ENCODE results near the gene FBXL22.
"Not testable (repeated sequence)": the region's sequence is repeated elsewhere in the genome, so short reads cannot be mapped to it uniquely, and the experiment has no call there.

The FBXL22 gene

DNA sequence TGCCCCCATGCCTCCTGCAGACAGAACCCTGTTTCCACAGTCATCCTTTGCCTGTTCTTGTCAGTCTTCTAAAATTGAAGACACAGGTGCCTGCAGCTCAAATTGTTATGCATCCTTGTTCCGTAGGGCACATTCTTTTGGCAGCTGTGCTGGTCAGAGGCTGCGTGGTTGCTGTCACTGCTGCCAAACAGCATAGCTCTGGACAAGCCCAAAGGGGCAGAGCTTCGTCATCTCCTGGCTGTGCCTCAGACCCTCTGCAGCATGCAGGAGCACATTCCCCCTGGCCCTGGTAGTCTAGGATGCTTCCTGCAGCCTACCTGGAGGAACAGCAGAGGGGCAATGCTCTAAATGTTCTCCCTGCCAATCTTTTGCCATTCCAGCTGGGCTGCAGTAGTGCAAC is 2.1 kb upstream of the FBXL22 start:
- no peak for DNase-seq

DNA sequence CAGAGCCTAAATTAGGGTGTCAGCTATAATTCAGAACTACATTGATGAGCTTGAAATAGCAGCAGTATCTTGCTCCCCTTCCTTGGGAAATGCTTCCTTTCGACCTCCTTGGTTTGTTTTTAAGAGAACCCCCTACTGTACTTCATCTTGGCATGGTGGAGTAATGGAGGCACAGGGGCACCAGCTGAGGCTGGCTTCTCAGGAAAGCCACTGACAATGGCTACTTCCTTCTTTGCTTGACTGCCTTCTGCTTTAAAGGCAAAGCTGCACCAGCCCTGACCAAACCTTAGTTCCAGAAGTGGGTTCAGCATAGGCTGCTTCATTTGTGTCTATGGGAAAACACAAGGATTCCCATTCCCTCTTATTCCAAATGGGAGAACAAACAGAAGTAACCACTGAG is 1.5 kb upstream of the FBXL22 start:
- no peak for DNase-seq

DNA sequence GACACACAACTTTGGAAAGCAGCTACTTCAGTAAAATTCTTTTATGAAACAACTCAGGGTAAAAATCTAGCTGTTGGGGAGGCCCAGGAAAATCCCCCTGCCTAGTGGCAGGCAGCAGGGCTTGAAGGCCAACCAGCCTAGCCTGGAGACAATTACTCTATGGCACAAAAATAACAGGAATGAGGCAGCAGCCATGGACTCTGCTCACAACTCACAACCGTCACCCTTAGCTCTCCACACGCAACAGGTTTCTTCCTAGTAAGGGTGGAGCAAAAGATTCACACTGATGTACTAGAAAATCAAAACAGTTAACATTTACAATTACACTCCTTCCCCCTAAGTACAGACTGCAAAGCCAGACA is 530 bp upstream of the FBXL22 start:
- DNase-seq: no peak

DNA sequence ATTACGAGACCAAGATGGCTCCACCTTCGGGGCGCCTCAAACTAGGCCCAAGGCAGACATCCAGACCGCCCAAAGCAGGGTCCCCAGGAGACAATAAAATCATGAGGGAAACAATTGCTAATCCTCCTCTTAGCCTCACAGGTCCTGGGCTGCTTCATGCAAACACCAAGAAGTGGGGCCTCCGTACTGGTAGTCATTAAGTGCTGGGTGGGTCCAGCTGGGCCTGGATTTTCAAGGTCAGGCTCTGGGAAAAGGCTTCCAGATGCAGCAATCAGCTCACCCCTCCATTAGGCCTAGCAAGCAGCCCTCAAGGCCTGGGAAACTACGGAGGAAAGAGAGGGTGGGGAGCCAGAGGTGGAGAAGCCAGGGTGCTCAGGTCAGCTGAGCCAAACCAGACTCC is 634 bp downstream of the FBXL22 start:
- DNase-seq: no peak

DNA sequence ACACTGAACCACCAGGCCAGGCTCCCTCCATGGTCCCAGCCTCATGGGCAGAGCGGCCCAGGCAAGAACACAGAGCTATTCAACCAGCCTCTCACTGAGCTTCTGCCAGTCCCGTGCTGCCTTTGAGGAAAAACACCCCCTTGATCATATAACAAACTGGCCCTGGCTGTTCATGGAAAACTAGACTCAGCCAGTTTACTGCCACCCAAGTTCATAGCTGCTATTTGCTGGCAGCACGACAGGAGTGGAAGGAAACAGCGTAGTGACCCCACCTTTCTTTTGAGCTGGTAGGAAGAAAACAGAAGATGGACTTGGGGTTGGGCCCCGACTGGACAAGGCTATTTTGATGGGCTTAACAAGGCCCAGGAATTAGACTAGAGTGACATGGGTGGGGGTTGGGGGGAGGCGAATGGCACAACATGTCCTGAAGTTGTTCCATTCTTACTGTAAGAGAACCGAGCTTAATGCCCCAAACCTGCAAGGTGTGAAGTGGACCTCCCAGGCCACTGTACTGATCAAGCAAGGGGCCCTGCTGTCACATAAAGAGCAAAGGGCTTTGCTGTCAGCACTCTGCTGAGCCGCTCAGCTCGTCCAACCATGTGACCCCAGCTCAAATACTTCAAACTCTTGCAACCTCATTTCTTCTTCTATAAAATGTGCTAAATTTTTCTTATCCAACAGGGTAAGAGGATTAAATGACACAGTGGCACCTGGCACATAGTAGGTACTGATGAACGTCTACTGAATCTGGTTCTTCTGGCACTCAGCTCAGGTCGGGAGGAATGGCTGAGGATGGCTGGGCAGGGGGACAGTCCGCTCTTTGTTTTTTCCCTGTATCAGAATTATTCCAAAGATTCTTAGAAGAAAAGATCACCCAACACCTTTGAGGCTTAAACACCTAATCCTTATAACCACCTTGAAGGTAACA is 1.6 kb downstream of the FBXL22 start:
- no peak for DNase-seq

DNA sequence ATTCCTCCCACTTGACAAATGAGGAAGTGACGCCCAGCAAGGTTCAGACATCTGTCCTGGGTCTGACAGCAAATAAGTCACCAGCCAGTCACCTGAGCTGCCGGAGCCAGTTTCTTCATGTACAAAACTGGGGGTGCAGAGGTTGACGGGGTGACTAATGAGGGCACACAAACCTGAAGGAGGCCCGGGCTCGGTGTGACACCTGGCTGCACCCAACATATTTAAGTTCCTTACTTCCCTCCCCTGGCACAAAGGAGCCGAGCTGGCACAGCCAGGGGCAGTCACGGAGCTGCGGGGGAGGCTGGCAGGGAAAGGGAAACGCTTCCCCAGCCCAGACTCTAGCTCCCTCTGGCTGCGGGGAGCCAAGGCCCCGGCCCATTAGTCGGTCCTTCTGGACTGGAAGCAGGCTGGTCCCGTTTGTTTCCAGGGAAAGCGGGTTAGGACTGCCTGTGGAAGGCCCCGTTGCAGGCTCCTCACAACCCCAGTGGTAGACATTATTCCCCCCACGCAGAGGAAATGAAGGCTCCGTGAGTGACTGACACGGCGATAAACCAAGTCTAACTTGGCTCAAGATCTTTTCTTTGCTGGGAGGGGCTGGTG is 2.3 kb downstream of the FBXL22 start:
- peak; percentile 41 for DNase-seq

DNA sequence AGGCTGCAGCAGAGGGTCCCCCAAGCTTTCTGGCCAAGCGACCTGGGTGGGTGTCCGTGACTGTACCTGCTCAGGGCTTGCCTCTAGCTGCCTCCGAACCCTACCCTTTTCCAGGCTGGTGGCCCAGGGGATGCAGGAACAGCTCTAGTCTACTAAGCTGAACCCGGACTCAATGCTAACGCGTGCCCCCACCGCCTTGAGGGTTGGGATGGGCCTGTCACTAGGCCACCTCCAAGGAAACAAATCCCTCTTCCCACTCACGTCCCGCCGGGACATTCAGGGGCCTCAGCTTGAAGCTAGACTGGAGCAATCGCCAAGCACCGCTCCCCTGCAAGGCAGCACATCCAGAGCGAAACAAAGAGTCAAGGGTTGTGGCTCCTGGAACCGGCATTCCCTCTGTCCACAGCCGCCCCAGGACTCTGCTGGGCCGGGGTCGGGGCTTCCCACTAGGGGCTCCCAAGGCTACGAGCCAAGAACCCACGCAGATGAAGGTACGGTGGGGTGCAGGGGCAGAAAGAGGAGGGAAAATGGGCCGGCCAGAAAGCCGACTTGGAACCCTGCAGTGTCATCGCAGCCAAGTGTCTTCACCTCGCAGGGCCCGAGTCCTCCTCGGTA is 2.9 kb downstream of the FBXL22 start:
- peak; percentile 43 for DNase-seq

DNA sequence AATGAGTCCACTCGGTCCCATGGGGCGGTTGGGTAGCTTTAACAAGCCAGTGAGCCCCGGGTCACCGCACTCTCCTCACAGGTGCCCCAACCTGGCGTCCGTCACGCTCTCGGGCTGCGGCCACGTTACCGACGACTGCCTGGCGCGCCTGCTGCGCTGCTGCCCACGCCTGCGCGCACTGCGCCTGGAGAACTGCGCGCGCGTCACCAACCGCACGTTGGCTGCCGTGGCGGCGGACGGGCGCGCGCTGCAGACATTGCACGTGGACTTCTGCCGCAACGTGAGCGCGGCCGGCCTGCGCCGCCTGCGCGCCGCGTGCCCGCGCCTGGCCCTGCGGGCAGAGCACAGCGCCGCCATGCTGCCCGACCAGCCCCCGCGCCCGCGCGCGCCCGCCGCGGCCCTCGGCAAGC is 3.4 kb downstream of the FBXL22 start:
- DNase-seq: peak; percentile 84

DNA sequence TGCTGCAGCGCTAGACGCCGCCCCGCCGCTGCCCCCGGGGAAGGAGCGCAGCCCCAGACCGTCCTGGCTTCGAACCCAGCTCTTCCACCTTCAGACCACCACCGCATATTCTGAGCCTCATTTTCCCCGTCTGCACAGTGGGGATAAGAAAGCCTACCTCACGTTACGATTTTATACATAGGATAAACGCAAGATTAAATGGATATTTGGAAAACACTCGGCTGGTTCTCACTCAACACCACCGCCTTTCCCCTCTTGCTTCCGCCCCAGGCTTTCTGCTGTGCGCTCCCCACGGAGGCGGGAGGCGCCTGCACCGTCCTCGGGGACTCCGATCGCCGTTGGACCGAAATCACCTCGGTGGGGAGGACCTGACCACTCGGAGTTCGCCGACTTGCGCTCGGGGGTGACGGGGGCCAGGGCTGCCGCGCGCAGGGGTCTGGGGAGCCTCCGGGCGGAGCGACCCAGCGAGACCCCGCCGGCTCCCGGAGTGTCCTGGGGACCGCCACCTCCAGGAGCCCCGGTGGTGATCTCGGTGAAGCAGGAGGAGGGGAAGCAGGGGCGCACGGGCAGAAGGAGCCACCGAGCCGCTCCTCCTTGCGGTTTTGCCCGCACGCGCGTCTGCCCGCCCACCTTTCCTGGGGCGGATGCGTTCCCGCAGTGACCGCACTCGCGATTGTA is 4.0 kb downstream of the FBXL22 start:
- no peak for DNase-seq

DNA sequence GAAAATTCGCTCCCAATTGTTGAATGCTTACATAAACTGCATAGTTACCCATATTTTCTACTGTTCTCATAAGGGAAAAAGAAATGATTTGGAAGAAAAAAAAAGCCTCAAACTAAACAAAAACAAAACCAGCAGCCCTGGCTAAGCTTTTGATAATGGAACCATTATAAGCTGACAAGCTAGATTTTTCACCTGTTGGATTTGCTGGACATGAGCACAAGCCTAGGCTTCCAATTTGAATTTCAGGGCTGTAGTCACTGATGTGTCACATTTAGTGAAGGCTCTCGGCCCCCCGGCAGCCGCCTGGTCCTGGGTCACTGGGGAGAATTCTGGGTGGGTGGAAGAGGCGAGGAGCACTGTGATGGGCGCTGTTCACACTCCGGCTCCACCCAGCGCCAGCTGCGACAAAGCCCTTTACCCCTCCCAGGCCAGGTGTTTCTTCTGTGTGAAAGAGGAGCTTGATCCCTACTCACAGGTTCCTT is 4.6 kb downstream of the FBXL22 start:
- DNase-seq: peak; percentile 31

DNA sequence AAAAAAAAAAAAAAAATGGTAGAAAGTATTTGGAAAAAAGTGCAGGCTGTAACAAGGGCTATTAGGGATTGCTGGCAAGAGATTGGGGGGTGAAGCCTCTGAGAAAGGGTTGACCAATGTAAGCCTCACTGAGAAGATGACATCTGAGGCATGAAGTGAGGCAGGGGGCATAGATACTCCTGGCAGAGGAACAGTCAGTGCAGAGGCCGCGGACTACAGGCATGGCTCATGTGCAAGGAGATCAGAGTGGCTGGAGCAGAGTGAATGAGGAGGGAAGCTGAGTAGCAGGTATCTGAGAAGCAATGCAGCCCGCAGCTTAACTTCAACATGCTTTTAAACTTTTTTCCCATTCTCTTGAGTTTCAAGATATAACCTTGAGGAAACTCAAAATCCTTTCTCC is 5.4 kb downstream of the FBXL22 start:
- DNase-seq: no peak

DNA sequence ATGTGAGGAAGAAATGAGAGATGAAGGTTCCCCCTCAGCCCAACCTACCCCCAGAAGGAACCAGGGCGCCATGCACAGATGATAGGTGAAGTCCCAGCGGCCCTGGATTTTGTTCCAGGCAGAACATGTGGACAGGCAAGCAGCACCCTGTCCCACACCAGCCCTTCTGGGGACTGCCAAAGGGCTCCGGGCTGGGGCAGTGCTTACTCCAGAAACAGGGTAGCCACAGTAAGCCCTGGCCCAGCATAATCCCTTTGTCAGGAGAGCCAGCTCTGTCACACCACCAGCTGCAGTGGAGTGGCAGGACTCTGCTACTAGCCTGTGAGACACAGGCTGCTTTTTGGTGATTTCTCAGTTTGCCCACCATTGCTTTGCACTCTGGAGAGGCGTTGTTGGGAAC is 6.3 kb downstream of the FBXL22 start:
- DNase-seq: no peak

DNA sequence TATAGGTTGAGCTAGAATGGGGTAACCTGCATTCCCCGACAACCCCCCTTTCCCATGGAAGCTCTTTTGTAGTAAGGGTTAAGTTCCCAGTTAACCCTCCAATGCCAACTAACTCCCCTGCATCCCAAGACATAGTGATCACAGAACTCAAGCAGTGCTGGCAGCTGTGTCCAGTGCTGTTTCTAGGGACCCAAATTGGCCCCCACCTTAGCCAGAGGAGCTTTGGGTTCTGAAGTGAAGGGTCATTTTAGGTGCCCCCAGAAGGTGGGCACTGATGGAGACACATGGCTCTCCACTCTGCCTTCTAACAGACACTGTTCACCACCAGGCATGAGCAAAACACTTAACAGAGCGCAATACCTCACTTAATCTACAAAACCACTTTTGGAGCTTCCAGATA is 7.1 kb downstream of the FBXL22 start:
- DNase-seq: no peak

DNA sequence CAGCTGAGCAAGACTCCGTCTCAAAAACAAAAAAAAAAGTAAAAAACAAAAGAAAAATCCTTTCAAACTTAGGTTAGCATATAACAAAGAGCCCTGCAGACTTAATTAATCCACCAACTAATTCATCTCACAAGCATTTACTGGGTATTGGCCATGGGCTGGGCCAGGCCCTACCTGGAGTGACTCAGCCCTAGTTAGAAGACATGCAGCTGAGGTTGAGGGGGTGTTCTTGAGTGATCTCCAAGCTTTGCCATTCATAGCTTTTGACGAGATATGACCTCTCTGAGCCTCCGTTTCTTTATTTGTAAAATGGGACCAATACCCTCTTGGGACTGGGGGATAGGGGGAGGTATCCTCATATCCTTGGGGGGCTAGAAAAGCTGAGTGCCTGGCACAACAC is 7.8 kb downstream of the FBXL22 start:
- DNase-seq: no peak

DNA sequence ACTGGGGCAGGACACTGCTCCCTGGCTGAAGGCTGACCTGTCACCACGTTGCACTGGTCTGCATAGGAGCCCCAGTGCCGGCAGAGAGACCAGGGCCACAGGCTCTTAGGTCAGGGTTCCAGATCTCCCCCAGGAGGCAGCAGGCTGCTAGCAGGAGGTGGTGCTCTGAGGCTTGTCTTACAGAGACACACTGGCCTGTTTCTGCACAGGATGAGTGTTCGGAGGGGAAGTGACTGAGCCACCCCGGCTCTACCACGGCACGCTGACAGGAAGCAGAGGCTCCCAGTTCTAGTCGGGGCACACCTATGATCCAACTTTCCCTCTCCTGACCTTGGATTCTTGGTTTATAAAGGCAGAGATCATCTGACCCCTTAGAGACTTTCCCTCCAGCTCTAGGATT is 8.6 kb downstream of the FBXL22 start:
- no peak for DNase-seq

DNA sequence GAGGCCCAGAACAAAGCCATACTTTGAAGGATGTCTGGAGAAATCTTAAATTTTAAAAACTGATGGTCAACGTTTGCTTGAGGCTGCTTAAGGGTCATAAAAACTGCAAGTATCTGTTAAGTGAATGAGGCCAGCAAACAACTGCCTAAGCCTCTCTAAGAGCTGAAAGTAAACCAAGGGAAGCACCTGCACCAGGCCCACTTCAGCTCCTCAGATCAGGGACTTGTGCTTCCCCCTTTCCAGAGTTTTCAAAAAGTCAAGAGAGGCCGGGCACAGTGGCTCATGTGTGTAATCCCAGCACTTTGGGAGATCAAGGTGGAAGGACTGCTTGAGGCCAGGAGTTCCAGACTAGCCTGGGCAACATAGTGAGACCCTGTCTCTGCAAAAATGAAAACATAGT is 9.1 kb downstream of the FBXL22 start:
- DNase-seq: no peak

DNA sequence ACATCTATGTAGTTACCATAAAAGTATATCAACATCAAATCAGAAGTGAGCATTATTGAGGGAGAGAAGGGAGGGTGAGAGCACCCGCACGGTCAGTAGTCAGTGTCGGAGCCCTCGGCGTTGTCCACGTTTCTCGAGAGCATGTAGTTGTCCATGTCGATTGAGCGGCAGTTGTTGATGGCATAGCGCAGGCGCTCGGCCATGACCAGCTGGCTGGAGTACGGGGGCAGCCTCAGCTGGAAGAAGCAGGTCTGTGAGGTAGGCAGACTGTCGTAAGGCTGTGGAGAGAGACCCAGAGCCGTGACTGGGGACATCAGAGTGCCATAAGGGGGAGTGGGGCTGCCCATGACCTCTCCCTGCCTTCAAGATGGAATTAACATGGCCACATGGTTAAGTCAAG is 11.8 kb downstream of the FBXL22 start:
- DNase-seq: no peak

DNA sequence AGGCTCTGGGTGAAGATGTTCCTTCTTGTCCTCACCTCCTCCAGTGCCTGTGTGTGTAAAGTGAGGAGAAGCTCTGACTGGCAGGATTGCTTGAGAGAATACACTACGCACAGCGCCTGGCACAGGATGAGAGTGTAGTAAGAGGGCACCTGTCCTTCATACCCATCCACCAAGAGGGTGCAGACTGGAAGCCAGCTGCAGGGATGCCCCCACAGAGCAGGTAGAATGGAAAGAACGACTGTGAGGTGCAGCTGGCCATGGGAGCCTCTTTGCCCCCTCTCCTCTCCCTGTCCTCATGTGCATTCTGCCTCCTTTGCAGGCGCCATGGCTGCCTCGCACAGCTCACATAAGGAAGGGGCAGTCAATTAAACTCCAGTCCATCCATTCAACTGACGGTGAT is 12.3 kb downstream of the FBXL22 start:
- no peak for DNase-seq

DNA sequence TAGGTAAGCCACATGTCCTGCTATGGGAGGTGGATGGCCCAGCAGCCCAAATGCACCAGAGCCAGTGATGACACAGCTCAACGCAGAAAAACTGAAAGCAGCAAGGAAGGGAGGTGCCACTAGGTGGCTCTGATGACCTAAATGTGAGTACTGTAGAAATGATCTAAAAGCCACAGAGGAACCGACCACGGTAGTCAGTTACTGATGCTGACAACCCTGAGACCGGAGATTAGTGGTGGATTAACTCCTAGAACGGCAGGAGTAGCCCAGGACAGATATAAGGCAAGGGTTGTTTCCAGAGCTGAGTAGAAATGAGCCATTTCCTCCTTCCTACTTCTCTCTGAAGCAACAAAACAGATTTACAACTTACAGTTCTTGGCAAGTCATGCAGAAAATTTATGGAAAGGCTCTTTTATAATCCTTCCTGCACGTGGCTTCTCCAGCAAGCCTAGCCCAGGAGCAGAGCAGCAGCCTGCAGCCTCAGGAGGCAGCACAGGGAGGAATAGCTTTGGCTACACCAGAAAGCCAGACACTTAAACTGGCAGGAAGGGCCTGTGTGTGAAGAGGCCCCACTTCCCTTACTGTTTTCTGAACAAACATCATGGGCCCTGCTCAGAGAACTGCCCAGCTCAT is 13.1 kb downstream of the FBXL22 start:
- peak; percentile 94 for DNase-seq

DNA sequence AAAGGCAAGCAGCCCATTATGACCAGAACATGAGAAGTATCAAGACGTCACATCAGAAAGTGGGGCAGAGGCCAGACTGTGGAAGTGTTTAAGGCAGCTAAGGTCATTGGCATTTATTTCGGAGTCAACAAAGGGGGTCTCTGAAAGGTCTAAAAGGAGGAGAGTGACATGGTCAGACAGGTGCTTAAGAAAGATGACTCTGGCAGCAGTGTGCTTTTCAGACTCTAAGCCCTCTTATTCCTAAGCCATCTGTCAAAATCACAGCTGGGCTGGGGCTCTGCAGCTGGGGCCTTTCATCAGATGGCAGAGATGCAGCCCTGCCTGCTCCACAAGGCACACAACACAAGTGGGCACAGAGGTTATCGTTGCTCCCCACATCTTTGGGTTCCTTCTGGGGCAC is 14.0 kb downstream of the FBXL22 start:
- DNase-seq: no peak

DNA sequence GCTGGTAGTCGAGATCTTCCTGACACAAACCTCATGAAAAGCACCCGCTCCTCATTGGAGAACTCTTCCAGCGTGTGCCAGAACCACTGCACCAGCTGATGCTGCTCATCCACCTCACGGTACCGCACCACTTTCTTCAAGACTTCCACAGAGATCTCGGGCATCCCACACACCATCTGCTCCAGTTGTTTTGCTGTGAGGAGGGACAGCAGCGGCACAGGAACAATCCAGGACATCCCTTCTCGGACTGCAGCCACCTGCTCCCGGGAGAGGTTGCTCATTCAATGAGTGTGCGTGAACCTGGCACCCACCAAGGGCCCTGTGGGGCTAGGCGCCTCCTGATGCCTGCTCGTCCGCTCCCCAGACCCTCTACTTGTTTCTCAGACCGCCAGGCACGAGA is 15.1 kb downstream of the FBXL22 start:
- DNase-seq: no peak

DNA sequence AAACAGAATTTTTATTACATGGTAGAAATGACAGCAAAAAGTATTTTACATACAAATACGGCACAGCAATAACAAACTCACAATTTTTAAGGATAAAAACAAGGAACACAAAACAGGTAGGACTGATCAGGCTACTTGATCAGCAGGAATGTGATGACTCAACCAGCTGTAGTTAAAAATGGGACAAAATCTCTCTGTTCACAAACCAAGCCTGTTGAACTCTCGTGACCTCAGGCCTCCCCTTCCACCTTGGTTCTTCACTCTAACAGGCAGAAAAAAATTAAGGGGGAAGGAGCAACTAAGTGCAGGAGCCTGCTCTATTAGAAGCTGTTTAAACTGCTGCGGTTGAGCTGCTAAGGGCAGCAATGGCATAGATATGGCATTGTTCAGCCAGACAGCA is 18.7 kb downstream of the FBXL22 start:
- no peak for DNase-seq

DNA sequence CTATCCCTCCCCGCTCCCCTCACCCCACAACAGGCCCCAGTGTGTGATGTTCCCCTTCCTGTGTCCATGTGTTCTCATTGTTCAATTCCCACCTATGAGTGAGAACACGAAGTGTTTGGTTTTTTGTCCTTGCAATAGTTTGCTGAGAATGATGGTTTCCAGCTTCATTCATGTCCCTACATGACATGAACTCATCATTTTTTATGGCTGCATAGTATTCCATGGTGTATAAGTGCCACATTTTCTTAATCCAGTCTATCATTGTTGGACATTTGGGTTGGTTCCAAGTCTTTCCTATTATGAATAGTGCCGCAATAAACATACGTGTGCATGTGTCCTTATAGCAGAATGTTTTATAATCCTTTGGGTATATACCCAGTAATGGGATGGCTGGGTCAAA is 20.0 kb downstream of the FBXL22 start:
- DNase-seq: not testable (repeated sequence)

Measured in NCI-H526 treated with DMSO at 0.1 percent for 48 hours (cell line).